GM18858 (cell line): ENCODE measurements around the gene KISS1R.

Source experiments
- ATAC-seq: cut with Tn5 transposase; IDR thresholded peaks from one replicate; pipeline ENCODE4 v1.9.1; 2021; ENCODE audit not compliant: unreplicated experiment

Gene KISS1R

GRCh38 chr19:899336-900042 lies 17.6 kb upstream of the KISS1R start:
- ATAC-seq = no peak

- no peak for ATAC-seq
These were observed 17.2 kb upstream of the KISS1R start for GRCh38 chr19:900043-900301.

- ATAC-seq = no peak
These were observed 16.6 kb upstream of the KISS1R start for GRCh38 chr19:900302-901111.

GRCh38 chr19:901216-902092 lies 15.7 kb upstream of the KISS1R start:
- ATAC-seq = no peak

- no peak for ATAC-seq
These were observed 15.1 kb upstream of the KISS1R start for GRCh38 chr19:902093-902370.

- ATAC-seq = no peak
These were observed 14.5 kb upstream of the KISS1R start for GRCh38 chr19:902446-903226.

GRCh38 chr19:903266-903797 lies 13.8 kb upstream of the KISS1R start:
- ATAC-seq = no peak

- no peak for ATAC-seq
These were observed 12.6 kb upstream of the KISS1R start for GRCh38 chr19:904545-904944.

- no peak for ATAC-seq
These were observed 10.7 kb upstream of the KISS1R start for GRCh38 chr19:906480-906879.

GRCh38 chr19:907183-907853 lies 9.8 kb upstream of the KISS1R start:
- ATAC-seq = no peak

- ATAC-seq = no peak
These were observed 5.7 kb upstream of the KISS1R start for GRCh38 chr19:911197-912033.

GRCh38 chr19:912181-913079 lies 4.7 kb upstream of the KISS1R start:
- ATAC-seq = no peak

GRCh38 chr19:913080-913748 lies 3.9 kb upstream of the KISS1R start, which contains the start of gene R3HDM4:
Gene R3HDM4 (minus strand): TSS chr19:913219. CDS start chr19:913157, 62 bp downstream.
- no peak for ATAC-seq

- no peak for ATAC-seq
These were observed 349 bp upstream of the KISS1R start for GRCh38 chr19:916645-917322.

- no peak for ATAC-seq
These were observed 962 bp downstream of the KISS1R start for GRCh38 chr19:918152-918437.

GRCh38 chr19:918481-919198 lies 1.5 kb downstream of the KISS1R start:
- no peak for ATAC-seq
